Lung (tissue), 12 donors: ENCODE data around the gene MICALL1. TPM values are rescaled to one million over a fixed set of nuclear protein-coding genes. Genes with fewer than 3 reads are reported as not detected.

ENCODE experiments used
- ATAC-seq: fragments of 200-7000 bp; cut with Tn5 transposase; one replicate; pipeline ENCODE4 v1.9.1; 2020; ENCODE audit warnings: moderate number of reproducible peaks; ENCODE audit not compliant: insufficient read depth, low FRiP score
- DNase-seq, 3 donors: peaks; one replicate each; pipeline ENCODE4 v3.0.0-alpha.2; 2013 to 2017
- H3K27ac ChIP-seq, 2 donors: one replicate each; pipeline ENCODE4 v1.5.1; 2013; ENCODE audit warnings: mild to moderate bottlenecking in 2 of 2, moderate library complexity in 2 of 2, control low read depth in 1 of 2, inconsistent platforms in 1 of 2, low read depth in 1 of 2, low read length in 1 of 2
- H3K27me3 ChIP-seq, 3 donors: one replicate each; pipeline ENCODE4 v1.5.1; 2013; ENCODE audit warnings: low read length in 2 of 3; ENCODE audit not compliant: control insufficient read depth in 3 of 3, insufficient read depth in 3 of 3
- H3K36me3 ChIP-seq, 4 donors: one replicate each; pipeline ENCODE4 v1.5.1; 2013; ENCODE audit warnings: low read length in 4 of 4, mild to moderate bottlenecking in 1 of 4, moderate library complexity in 1 of 4; ENCODE audit not compliant: control insufficient read depth in 4 of 4, insufficient read depth in 4 of 4
- H3K4me1 ChIP-seq, 5 donors: one replicate each; pipeline ENCODE4 v1.5.1; 2013; ENCODE audit warnings: low read length in 5 of 5, mild to moderate bottlenecking in 2 of 5, moderate library complexity in 1 of 5; ENCODE audit not compliant: control insufficient read depth in 5 of 5, insufficient read depth in 5 of 5
- H3K4me3 ChIP-seq: one replicate; pipeline ENCODE4 v1.5.1; 2013; ENCODE audit warnings: mild to moderate bottlenecking, control low read depth, moderate library complexity
- H3K9ac ChIP-seq, 2 donors: one replicate each; pipeline ENCODE4 v1.5.1; 2013; ENCODE audit warnings: low read length in 2 of 2, control low read depth in 1 of 2; ENCODE audit not compliant: insufficient read depth in 1 of 2
- H3K9me3 ChIP-seq, 4 donors: one replicate each; pipeline ENCODE4 v1.5.1; 2013; ENCODE audit warnings: low read length in 3 of 4, mild to moderate bottlenecking in 1 of 4, moderate library complexity in 1 of 4; ENCODE audit not compliant: control insufficient read depth in 4 of 4, insufficient read depth in 3 of 4
- WGBS, 2 donors: extraction: QIAGEN DNeasy Blood & Tissue Kit; methylation state at CpG; one replicate each; pipeline ENCODE4 v1.1.7; 2013; 5-methylcytosine and 5-hydroxymethylcytosine counted together
- polyA plus RNA-seq, 2 donors: library from polyadenylated mRNA; stranded (reverse); fragments of 200-250 nt; gene quantifications; one replicate each; pipeline ENCODE4 v1.2.1, GENCODE V29; 2013
- total RNA-seq, 2 donors: library from RNA; depleted of rRNA in 1 of 2; stranded (reverse); fragments of >200 nt in 1 of 2; gene quantifications; one replicate each; pipeline ENCODE4 v1.2.1, GENCODE V29; 2014 to 2021
- TF ChIP-seq, protein P1 (sequence below): IDR thresholded peaks from 2 replicates; pipeline ENCODE4 v1.5.1; 2012; ENCODE audit warnings: mild to moderate bottlenecking; ENCODE audit errors: control extremely low read depth, extremely low read depth
- donor health status: control.
- donor health status: control.
- donor health status: Bipolar disorder and iron deficiency.
- donor health status: healthy.
- donor health status: DM: yes; HTN: yes; CAD: no.

Gene MICALL1
- total and polyA plus RNA-seq, 4 donors: 12.9 to 29.1 (median 17.5) TPM

DNA sequence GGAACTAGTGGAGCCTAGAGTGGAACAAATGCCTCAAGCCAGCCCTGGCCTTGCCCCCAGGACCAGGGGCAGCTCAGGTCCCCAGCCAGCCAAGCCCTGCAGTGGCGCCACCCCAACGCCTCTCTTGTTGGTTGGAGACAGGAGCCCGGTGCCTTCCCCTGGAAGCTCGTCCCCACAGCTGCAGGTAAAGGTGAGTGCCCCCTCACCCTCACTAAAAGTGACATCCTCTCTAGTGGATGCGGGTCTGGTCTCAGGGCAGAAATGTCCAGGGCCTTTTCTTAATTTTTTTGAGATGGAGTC lies 21.5 kb downstream of the MICALL1 start:
- DNase-seq (no peak), ATAC-seq (no peak)
- H3K4me1 ChIP-seq: peaks cover 0 to 7% (median 0%) of the 10 kb centered on the region in 5 donors
- WGBS, 2 donors: 98 to 99% methylated on average over 5 of the region's 5 CpGs
- TF ChIP-seq, protein P1, sequence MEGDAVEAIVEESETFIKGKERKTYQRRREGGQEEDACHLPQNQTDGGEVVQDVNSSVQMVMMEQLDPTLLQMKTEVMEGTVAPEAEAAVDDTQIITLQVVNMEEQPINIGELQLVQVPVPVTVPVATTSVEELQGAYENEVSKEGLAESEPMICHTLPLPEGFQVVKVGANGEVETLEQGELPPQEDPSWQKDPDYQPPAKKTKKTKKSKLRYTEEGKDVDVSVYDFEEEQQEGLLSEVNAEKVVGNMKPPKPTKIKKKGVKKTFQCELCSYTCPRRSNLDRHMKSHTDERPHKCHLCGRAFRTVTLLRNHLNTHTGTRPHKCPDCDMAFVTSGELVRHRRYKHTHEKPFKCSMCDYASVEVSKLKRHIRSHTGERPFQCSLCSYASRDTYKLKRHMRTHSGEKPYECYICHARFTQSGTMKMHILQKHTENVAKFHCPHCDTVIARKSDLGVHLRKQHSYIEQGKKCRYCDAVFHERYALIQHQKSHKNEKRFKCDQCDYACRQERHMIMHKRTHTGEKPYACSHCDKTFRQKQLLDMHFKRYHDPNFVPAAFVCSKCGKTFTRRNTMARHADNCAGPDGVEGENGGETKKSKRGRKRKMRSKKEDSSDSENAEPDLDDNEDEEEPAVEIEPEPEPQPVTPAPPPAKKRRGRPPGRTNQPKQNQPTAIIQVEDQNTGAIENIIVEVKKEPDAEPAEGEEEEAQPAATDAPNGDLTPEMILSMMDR: no peak
- H3K9ac ChIP-seq: no peak overlapping the region
- no peak overlapping the region for H3K27ac ChIP-seq
- H3K36me3 ChIP-seq: peaks cover 10 to 54% (median 15%) of the 10 kb centered on the region in 4 donors
- peaks cover 0 to 6% (median 0%) of the 10 kb centered on the region in 3 donors for H3K27me3 ChIP-seq
- H3K9me3 ChIP-seq: no peaks in the 10 kb centered on the region
- H3K4me3 ChIP-seq: no peak overlapping the region

DNA sequence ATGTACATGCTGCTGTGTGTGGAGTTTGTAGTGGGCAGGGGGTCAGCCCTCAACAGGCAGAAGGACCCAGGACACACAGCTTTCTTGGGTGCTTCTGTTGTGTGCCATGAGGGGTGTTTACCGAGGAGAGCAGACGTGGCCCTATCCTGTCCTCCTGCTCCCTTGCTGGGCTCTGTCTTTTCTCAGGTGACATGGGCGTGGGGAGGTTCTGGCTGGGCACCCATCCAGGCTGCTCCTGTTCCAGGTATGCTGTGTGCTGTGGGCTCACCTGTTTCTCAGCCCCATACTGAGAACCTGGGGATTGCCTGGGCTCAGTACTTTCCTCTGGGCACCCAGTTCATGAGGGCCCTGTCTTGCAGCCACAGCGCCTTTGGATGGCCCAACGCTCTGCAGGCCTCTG lies 23.3 kb downstream of the MICALL1 start:
- ATAC-seq (no peak), DNase-seq (no peak)
- WGBS, 2 donors: 87 to 93% methylated on average over 5 of the region's 5 CpGs
- Histone ChIP-seq H3K36me3 (peaks cover 8 to 55% (median 14%) of the 10 kb centered on the region in 4 donors), H3K4me1 (peaks cover 0 to 21% (median 11%) of the 10 kb centered on the region in 5 donors), H3K9ac (no peak overlapping the region), H3K9me3 (no peaks in the 10 kb centered on the region), H3K4me3 (no peak overlapping the region), H3K27me3 (peaks cover 0 to 6% (median 0%) of the 10 kb centered on the region in 3 donors), H3K27ac (peak overlapping the region in 1 of 2 donors; percentile 20)
- TF ChIP-seq, protein P1: no peak

DNA sequence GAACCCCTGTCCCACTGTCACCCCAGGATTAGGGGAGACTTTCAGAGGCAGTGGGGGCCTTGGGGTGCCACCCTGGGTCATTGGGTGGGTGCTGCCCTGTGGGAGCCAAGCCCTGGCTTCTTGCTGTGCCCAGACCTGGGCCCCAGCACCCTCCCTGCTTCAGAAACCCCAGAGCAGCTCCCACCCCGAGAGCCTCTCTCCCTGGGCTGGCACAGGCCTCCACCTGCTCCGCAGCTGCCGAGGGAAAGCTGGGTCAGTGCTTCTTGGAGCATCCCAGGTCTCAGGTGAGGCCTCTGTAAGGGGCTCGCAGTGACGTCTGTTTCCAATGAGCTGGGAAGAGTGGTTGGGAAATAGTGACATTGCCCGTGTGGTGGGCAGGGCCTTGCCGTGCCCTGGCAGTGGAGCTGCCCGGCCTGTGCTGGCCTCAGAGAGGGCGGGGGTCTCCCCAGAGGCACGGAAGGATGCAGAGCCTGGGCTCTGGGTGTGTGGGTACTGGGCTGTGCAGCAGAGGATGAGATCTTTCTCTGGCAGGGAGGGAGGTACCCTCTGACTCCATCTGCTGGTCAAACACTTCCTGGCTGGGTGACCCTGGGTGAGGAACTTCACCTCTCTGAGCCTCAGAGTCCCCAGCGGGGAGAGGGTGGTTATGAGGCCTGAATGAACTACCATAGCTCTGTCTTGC lies 24.3 kb downstream of the MICALL1 start:
- Histone ChIP-seq H3K9me3 (no peaks in the 10 kb centered on the region), H3K4me3 (no peak overlapping the region), H3K27me3 (peaks cover 0 to under 1% (median 0%) of the 10 kb centered on the region in 3 donors), H3K27ac (peak overlapping the region in 1 of 2 donors; percentile 32), H3K36me3 (peaks cover 8 to 45% (median 12%) of the 10 kb centered on the region in 4 donors), H3K9ac (no peak overlapping the region), H3K4me1 (peaks cover 0 to 21% (median 11%) of the 10 kb centered on the region in 5 donors)
- WGBS, 2 donors: 64 to 73% methylated on average over 11 of the region's 11 CpGs
- ATAC-seq: no peak
- TF ChIP-seq, protein P1: peak; percentile 3
- DNase-seq: no peak
